HG03025 (cell line): Measurements from ENCODE around the gene C11orf91.
"Not testable (repeated sequence)": the region's sequence is repeated elsewhere in the genome, so short reads cannot be mapped to it uniquely, and the experiment has no call there.

ENCODE experiments used
- ATAC-seq: cut with Tn5 transposase; IDR thresholded peaks from one replicate; pipeline ENCODE4 v1.9.1; 2021; ENCODE audit warnings: mild to moderate bottlenecking, moderate library complexity; ENCODE audit not compliant: unreplicated experiment, low FRiP score

C11orf91 gene, protein sequence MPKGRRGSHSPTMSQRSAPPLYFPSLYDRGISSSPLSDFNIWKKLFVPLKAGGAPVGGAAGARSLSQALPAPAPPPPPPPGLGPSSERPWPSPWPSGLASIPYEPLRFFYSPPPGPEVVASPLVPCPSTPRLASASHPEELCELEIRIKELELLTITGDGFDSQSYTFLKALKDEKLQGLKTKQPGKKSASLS

DNA sequence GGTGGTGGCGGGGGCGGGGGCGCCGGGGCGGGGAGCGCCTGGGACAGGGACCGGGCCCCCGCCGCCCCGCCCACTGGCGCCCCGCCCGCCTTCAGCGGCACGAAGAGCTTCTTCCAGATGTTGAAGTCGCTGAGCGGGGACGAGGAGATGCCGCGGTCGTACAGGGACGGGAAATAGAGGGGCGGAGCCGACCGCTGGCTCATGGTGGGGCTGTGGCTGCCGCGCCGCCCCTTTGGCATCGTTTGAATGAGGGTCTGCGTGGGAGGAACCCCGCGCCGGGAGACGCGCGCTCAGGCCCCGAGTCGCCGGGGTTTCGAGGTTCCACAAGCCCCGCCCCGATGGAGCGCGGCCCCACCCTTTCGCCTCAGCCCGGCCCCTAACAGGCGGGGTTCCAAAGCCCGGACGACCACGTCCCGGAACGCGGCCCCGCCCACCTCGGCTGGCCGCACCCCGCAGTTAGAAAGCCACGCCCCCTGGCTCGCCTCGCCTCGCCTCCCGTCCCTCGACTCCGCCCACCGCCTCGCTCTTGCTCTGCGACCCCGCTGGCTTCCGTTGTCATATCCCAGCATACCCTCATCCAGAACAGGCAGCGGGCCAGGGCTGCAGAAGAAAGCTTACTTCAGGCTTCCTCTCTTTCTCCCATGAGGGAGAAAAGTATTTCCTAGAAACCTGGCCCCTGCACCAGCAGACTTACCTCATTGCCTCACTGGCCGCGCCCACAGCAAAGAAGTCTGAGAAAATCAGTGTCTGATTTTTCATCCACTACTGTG lies at the start of gene C11orf91:
Gene C11orf91 (minus strand): TSS at position 325 of the 770 bp plus-strand sequence. CDS start 86 bp downstream, at position 239.
- peak; percentile 89 for ATAC-seq

DNA sequence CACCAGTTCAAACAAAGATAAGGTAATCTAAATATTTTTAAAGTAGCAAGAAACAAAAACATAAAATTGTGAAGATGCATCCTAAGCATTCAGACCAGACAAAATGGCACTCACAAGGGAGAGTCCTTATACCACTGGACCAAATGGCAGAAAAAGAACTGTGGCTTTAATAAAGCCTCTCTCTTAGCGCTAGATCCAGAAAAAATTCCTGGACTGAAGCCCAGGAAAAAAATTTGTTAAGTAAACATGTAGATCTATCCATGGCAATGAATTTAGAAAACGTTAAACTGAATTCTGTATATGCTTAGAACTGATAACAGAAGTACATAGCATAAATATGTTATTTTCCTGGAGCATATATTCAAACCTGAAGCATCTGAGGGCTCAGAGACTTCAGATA lies 47.4 kb upstream of the C11orf91 start:
- no peak for ATAC-seq

- ATAC-seq, result no peak
Measured at GRCh38 chr11:33743291-33743690, 42.7 kb upstream of the C11orf91 start.

DNA sequence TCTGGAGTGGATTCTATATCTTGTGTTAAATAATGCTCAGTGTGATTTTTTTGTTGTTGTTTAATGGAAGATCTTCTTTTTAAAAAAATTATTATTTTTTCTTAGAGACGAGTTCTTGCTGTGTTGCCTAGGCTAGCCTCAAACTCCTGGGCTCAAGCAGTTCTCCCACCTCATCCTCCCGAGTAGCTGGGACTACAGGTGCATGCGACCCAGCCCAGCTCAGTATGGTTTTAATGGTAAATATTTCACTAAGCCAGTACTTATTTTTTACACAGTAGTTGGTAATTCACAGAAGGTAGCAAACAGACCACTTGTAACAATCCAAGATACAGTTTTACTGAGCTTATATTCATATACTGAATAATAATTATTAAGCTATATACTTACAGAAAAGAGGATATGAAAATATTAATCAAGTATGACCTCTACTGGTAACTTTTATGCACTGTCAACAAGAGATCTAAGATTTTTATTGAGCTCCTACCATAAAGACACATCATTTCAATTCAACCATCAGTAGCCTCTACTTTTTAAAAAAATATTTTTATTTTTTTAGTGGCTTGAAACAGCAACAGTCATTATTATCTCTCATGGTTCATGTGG lies 41.7 kb upstream of the C11orf91 start:
- no peak for ATAC-seq

DNA sequence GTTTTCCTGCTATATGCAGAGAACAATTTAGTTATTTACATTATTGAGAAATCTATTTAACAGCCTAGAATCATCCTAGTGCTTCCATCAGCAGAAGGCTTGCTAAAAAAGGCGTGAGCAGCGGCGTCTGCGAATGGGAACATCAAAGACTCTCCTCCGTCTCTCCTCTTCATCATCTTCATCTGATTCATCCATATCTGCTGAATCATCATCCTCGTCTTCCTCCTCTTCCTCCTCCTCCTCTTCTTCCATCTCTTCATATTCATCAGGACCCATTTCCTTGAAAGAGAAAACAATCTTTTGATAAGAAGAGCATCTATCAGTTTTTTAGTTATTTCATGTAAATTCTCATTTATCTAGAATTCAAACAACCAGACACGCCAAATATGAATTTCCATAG lies 41.2 kb upstream of the C11orf91 start:
- no peak for ATAC-seq

GRCh38 chr11:33737362-33737821 lies 36.8 kb upstream of the C11orf91 start:
- ATAC-seq, result no peak

- ATAC-seq, result peak; percentile 72
Measured at GRCh38 chr11:33736148-33736812, 35.7 kb upstream of the C11orf91 start, which contains the start of gene CD59. Gene CD59 (minus strand): TSS chr11:33736423. CDS start chr11:33722445, 13,978 bp downstream.

- ATAC-seq, result peak; percentile 47
Measured at GRCh38 chr11:33735271-33736147, 34.9 kb upstream of the C11orf91 start.

- no peak for ATAC-seq
Measured at GRCh38 chr11:33734441-33735270, 34.0 kb upstream of the C11orf91 start.

DNA sequence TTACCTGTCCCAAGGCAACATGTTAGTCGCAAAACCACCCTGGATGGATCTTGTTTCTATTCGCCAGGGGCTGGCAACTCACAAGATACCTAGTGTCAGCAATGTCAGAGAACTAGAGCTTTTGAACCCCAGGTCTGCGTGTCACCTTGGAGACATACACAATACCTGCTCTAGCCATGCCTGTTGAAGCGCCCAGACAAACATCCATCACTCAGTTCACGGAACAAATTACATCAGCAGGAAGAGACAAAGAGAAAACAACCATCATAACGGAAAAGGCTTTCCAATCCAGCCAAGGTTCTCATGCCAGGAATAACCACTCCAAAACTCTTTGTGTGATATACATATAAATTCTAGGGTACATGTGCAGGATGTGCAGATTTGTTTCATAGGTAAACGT lies 33.4 kb upstream of the C11orf91 start:
- ATAC-seq, result no peak

GRCh38 chr11:33731723-33732531 lies 31.3 kb upstream of the C11orf91 start:
- no peak for ATAC-seq

- ATAC-seq, result no peak
Measured at GRCh38 chr11:33730716-33731115, 30.1 kb upstream of the C11orf91 start.

- not testable (repeated sequence) for ATAC-seq
Measured at GRCh38 chr11:33729072-33729664, 28.5 kb upstream of the C11orf91 start.

DNA sequence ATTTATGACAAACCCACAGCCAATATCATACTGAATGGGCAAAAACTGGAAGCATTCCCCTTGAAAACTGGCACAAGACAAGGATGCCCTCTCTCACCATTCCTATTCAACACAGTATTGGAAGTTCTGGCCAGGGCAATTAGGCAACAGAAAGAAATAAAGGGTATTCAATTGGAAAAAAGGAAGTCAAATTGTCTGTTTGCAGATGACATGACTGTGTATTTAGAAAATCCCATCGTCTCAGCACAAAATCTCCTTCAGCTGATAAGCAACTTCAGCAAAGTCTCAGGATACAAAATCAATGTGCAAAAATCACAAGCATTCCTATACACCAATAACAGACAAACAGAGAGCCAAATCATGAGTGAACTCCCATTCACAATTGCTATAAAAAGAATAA lies 26.9 kb upstream of the C11orf91 start:
- not testable (repeated sequence) for ATAC-seq

- ATAC-seq, result no peak
Measured at GRCh38 chr11:33725496-33725895, 24.9 kb upstream of the C11orf91 start.

DNA sequence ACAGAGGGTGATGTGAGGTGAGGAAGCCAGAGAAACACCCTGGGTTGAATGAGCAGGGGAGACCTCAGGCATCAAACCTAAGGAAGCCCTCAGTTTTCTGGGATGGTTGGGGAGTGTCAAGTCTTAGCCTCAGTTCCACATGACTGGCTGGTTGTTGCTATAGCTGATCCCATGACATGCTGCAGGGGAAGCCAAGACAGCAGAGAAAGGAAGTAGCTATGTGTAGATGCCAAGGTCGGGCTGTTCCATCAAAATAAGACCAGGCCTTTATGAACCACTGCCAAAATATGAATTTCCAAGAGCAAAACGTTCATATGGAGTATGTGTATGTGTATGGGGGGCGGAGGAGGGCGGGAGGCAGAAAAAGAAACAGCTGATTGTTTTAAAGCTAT lies 24.0 kb upstream of the C11orf91 start:
- ATAC-seq, result no peak

DNA sequence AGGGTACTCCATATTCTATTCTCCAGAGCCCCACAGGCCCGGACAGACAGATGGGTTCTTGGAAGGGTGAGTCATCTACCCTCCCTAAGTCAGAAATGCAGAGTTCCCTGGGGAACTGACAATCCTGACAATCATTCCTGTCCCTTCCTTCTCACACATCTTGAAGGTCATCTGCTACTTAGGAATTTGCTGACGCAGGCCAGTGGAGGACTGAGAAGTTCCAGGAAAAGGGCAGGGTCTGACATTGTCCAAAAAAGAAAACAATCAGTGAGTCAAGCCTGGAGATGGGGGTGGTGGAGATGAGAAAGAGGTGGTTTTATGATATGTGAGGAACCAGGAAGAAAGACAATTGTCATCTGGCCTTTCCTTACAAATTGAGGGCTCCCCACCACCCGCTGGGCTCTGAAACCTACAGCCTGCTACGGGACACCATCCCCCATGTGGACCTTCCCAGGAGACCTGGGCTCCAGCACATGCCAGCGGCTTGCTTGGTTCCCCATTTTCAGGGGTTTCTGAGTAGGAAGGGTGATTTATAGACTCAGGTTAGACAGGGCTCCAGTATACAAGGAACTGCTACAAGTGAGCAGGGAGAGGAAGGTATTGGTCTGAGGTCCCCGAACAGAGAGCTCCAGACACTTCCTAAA lies 22.7 kb upstream of the C11orf91 start:
- no peak for ATAC-seq
